Measurements from ENCODE around the gene SNTB2.

- no peak for TF ChIP-seq CTCF (IDR thresholded peaks at IDR 0.05)
- no peak for TF ChIP-seq TAF1 (IDR thresholded peaks at IDR 0.05; ENCODE audit: borderline replicate concordance, low read depth, low read length)
- no peak for TF ChIP-seq USF1 (IDR thresholded peaks at IDR 0.05; ENCODE audit: borderline replicate concordance, low read depth)
- TF ChIP-seq MXI1 (IDR thresholded peaks at IDR 0.05; ENCODE audit: low read depth, low read length), result no peak
- TF ChIP-seq FOXM1 (IDR thresholded peaks at IDR 0.05; ENCODE audit: low read depth), result no peak
- no peak for TF ChIP-seq SMC3 (IDR thresholded peaks at IDR 0.05; ENCODE audit: low read depth, low read length)
- no peak for TF ChIP-seq EZH2phosphoT487 (IDR thresholded peaks at IDR 0.05; ENCODE audit: borderline replicate concordance, low read depth)
- no peak for TF ChIP-seq RFX5 (IDR thresholded peaks at IDR 0.05; ENCODE audit: low read length)
- no peak for TF ChIP-seq ELF1 (IDR thresholded peaks at IDR 0.05)
- TF ChIP-seq YY1 (IDR thresholded peaks at IDR 0.05; ENCODE audit: low read depth), result no peak
- TF ChIP-seq GABPA (IDR thresholded peaks at IDR 0.05; ENCODE audit: low read depth), result no peak
- no peak for TF ChIP-seq POLR2AphosphoS5 (IDR thresholded peaks at IDR 0.05; ENCODE audit: low read depth, low read length)
- no peak for TF ChIP-seq MAX (IDR thresholded peaks at IDR 0.05; ENCODE audit: low read depth)
Measured at GRCh38 chr16:69315486-69316311, 128.7 kb downstream of the SNTB2 start.

Measured in SK-N-SH (cell line).